Right lobe of liver (tissue), 6 donors: ENCODE results near the gene RBBP9. TPM values are rescaled to one million over a fixed set of nuclear protein-coding genes. Genes with fewer than 3 reads are reported as not detected.
"Not testable (repeated sequence)": the region's sequence is repeated elsewhere in the genome, so short reads cannot be mapped to it uniquely, and the experiment has no call there.

ENCODE experiments used
- ATAC-seq, 4 donors: fragments of 200-7000 bp; cut with Tn5 transposase; one replicate each; pipeline ENCODE4 v1.9.1; 2020; ENCODE audit warnings: mild to moderate bottlenecking in 4 of 4, moderate library complexity in 4 of 4
- DNase-seq, 3 donors: peaks; one replicate each; pipeline ENCODE4 v3.0.0-alpha.2; 2020
- H3K27ac ChIP-seq, 3 donors: fragments of 200-600 bp; one replicate each; pipeline ENCODE4 v1.8.0; 2022
- H3K27me3 ChIP-seq, 2 donors: fragments of 200-600 bp; one replicate each; pipeline ENCODE4 v1.8.0; 2022
- H3K36me3 ChIP-seq, 4 donors: fragments of 200-600 bp; sonication (generic) in 1 of 4; one replicate each; pipeline versions ENCODE4 v1.5.1 to v1.8.0; 2017 to 2022; ENCODE audit warnings: control low read depth in 1 of 4
- H3K4me1 ChIP-seq, 4 donors: fragments of 200-600 bp; sonication (generic) in 1 of 4; one replicate each; pipeline versions ENCODE4 v1.5.1 to v1.8.0; 2017 to 2022; ENCODE audit warnings: control low read depth in 1 of 4
- H3K4me3 ChIP-seq, 3 donors: fragments of 200-600 bp; one replicate each; pipeline ENCODE4 v1.8.0; 2022
- H3K9me3 ChIP-seq, 4 donors: fragments of 200-600 bp; sonication (generic) in 1 of 4; one replicate each; pipeline versions ENCODE4 v1.5.1 to v1.8.0; 2017 to 2022; ENCODE audit warnings: control low read depth in 1 of 4
- CTCF ChIP-seq, 4 donors: fragments of 200-600 bp in 3 of 4; fragments of 450-650 bp in 1 of 4; IDR thresholded peaks; one replicate each; pipeline versions ENCODE4 v1.5.1 to v1.8.0; 2016 to 2022; ENCODE audit warnings: antibody characterized with exemption in 4 of 4, mild to moderate bottlenecking in 2 of 4
- POLR2A ChIP-seq: fragments of 450-650 bp; IDR thresholded peaks from one replicate; pipeline ENCODE4 v1.6.1; 2017; ENCODE audit warnings: antibody characterized with exemption, mild to moderate bottlenecking
- WGBS: methylation state at CpG from one replicate; pipeline ENCODE4 v1.1.6; 2018; ENCODE audit warnings: low coverage, low lambda C conversion rate; ENCODE audit not compliant: insufficient coverage; ENCODE audit errors: missing lambda C conversion rate; 5-methylcytosine and 5-hydroxymethylcytosine counted together
- intact Hi-C, 2 donors: fragments of 100-400 bp; cut with DNase I; formaldehyde crosslinking; loops; one replicate each; pipeline versions ENCODE4 v1.11.2 to v1.14.1; 2022
- total RNA-seq, 6 experiments: library from RNA; depleted of rRNA in 2 of 6; stranded (reverse); fragments of >200 nt in 2 of 6; fragmentation: NEBNext Ultra II Directional in 3 of 6; extraction: Animal tissue kit (Norgen Biotek cat#: 25700) in 3 of 6; gene quantifications; one replicate each; pipeline versions ENCODE4 v1.1.0 to v1.2.4, GENCODE V29; 2016 to 2023
- donor health status: DM: no; HTN: yes; CAD: no.
- donor health status: DM: no; HTN: no; CAD: no.
- donor health status: DM: no; HTN: no; CAD: no.
- donor health status: DM: no; HTN: yes; CAD: no.
- donor health status: DM: no; HTN: yes; CAD: no.

RBBP9 gene
- total RNA-seq, 6 experiments from 2014 or later = 11.6 to 23.3 (median 14.9) TPM

- WGBS = 100% methylated on average over 1 of the region's 2 CpGs
- Histone ChIP-seq H3K27me3 (no peaks in the 10 kb centered on the region), H3K9me3 (no peaks in the 10 kb centered on the region), H3K4me3 (no peak overlapping the region), H3K27ac (no peak overlapping the region), H3K4me1 (no peaks in the 10 kb centered on the region), H3K36me3 (peaks cover 0 to 42% (median 22%) of the 10 kb centered on the region in 4 donors)
- ATAC-seq (no peak), DNase-seq (no peak)
- TF ChIP-seq POLR2A (no peak), CTCF (IDR thresholded peaks at IDR 0.05) (no peak)
- intact Hi-C loops = no loop called here
These were observed 26.0 kb upstream of the RBBP9 start for GRCh38 chr20:18523066-18523465.

GRCh38 chr20:18522066-18522465, 25.0 kb upstream of the RBBP9 start:
- ATAC-seq, H3K27me3 ChIP-seq, DNase-seq, H3K4me3 ChIP-seq, H3K27ac ChIP-seq, intact Hi-C loops, H3K9me3 ChIP-seq, H3K4me1 ChIP-seq: not testable (repeated sequence)
- 97% methylated on average over 6 of the region's 9 CpGs for WGBS
- H3K36me3 ChIP-seq = peaks cover 0 to 35% (median 17%) of the 10 kb centered on the region in 4 donors

GRCh38 chr20:18515973-18516372, 18.9 kb upstream of the RBBP9 start:
- no peak for DNase-seq
- Histone ChIP-seq H3K9me3 (no peaks in the 10 kb centered on the region), H3K27me3 (no peaks in the 10 kb centered on the region), H3K4me1 (peaks cover 0 to 3% (median 0%) of the 10 kb centered on the region in 4 donors), H3K27ac (no peak overlapping the region), H3K36me3 (peaks cover 0 to 50% (median 4%) of the 10 kb centered on the region in 4 donors), H3K4me3 (no peak overlapping the region)
- intact Hi-C loops = no loop called here
- TF ChIP-seq POLR2A (no peak), CTCF (IDR thresholded peaks at IDR 0.05) (no peak)
- no peak for ATAC-seq

- no peak for TF ChIP-seq CTCF (IDR thresholded peaks at IDR 0.05)
- no peak for TF ChIP-seq POLR2A
- no peak for DNase-seq
- ATAC-seq = no peak
- Histone ChIP-seq H3K27ac (no peak overlapping the region), H3K4me1 (peaks cover 0 to 10% (median 2%) of the 10 kb centered on the region in 4 donors), H3K4me3 (no peak overlapping the region), H3K9me3 (no peaks in the 10 kb centered on the region), H3K27me3 (no peaks in the 10 kb centered on the region), H3K36me3 (peaks cover 0 to 57% (median 8%) of the 10 kb centered on the region in 4 donors)
- intact Hi-C loops = no loop called here
- 90% methylated on average over 2 of the region's 5 CpGs for WGBS
These were observed 17.1 kb upstream of the RBBP9 start for GRCh38 chr20:18514127-18514526.

GRCh38 chr20:18513208-18513607, 16.2 kb upstream of the RBBP9 start:
- peaks cover 0 to 57% (median 8%) of the 10 kb centered on the region in 4 donors for H3K36me3 ChIP-seq
- peaks cover 0 to 19% (median 4%) of the 10 kb centered on the region in 4 donors for H3K4me1 ChIP-seq
- WGBS = 71% methylated on average over 7 of the region's 7 CpGs

More at GRCh38 chr20:18513208-18513607, 16.2 kb upstream of the RBBP9 start:
- Histone ChIP-seq H3K27me3 (no peaks in the 10 kb centered on the region), H3K9me3 (no peaks in the 10 kb centered on the region), H3K4me3 (no peak overlapping the region), H3K27ac (no peak overlapping the region)
- no peak for TF ChIP-seq CTCF (IDR thresholded peaks at IDR 0.05)
- TF ChIP-seq POLR2A = no peak
- intact Hi-C loops = no loop called here
- ATAC-seq (no peak), DNase-seq (no peak)
